SK-N-SH (cell line): Measurements from ENCODE around the gene ASCL2. TPM values are rescaled to one million over a fixed set of nuclear protein-coding genes. Genes with fewer than 3 reads are reported as not detected.

Experiments used
- CTCF ChIA-PET: fragments of 300-600, 350-600 bp; formaldehyde crosslinking; extraction: SDS; loops from one replicate; lab custom pipeline; 2021; lab: Yijun Ruan, JAX
- POLR2A ChIA-PET: fragments of 350-600 bp; sonication (Branson Sonifier 250); formaldehyde crosslinking; extraction: SDS; loops from one replicate; lab custom pipeline; 2020; ENCODE audit warnings: antibody characterized with exemption, inconsistent platforms; lab: Yijun Ruan, JAX
- DNase-seq: peaks from one replicate; pipeline ENCODE4 v3.0.0; 2012
- H2AFZ ChIP-seq: fragments of 200-600 bp; sonication (generic); 2 replicates; pipeline ENCODE4 v1.8.1; 2016; ENCODE audit warnings: antibody characterized with exemption, mild to moderate bottlenecking, low read depth
- H3F3A ChIP-seq: fragments of 200-600 bp; sonication (generic); replicated peaks from 2 replicates; pipeline ENCODE3; 2016; ENCODE audit warnings: antibody characterized with exemption, mild to moderate bottlenecking; ENCODE audit not compliant: insufficient read depth
- H3K27ac ChIP-seq, 2 experiments: fragments of 200-500 bp in 1 of 2; fragments of 200-600 bp in 1 of 2; sonication (Bioruptor generic) in 1 of 2; sonication (generic), shearing (Covaris generic) in 1 of 2; 2 replicates each; pipeline versions ENCODE4 v1.5.1 to v1.6.1; 2014 to 2016; ENCODE audit warnings: low read depth in 2 of 2, inconsistent platforms in 1 of 2, low read length in 1 of 2, mild to moderate bottlenecking in 1 of 2, mixed read lengths in 1 of 2
- H3K27me3 ChIP-seq: fragments of 200-600 bp; sonication (generic), shearing (Covaris generic); 2 replicates; pipeline ENCODE4 v1.6.1; 2016; ENCODE audit warnings: mixed run types; ENCODE audit not compliant: insufficient read depth
- H3K36me3 ChIP-seq, 2 experiments: fragments of 200-500 bp in 1 of 2; fragments of 200-600 bp in 1 of 2; sonication (Bioruptor generic) in 1 of 2; sonication (generic) in 1 of 2; replicated peaks in 1 of 2; 2 replicates each; pipeline versions ENCODE3 to v1.5.1; 2014 to 2016; ENCODE audit warnings: low read length in 1 of 2, mild to moderate bottlenecking in 1 of 2; ENCODE audit not compliant: insufficient read depth in 2 of 2, control insufficient read depth in 1 of 2
- H3K4me1 ChIP-seq, 2 experiments: fragments of 200-500 bp in 1 of 2; fragments of 200-600 bp in 1 of 2; sonication (Bioruptor generic) in 1 of 2; sonication (generic), shearing (Covaris generic) in 1 of 2; 2 replicates each; pipeline versions ENCODE4 v1.5.1 to v1.6.1; 2014 to 2016; ENCODE audit warnings: low read depth in 1 of 2, low read length in 1 of 2, mixed run types in 1 of 2; ENCODE audit not compliant: insufficient read depth in 2 of 2, control insufficient read depth in 1 of 2
- H3K4me2 ChIP-seq: fragments of 200-600 bp; sonication (generic), shearing (Covaris generic); 2 replicates; pipeline ENCODE4 v1.6.1; 2017; ENCODE audit warnings: mixed run types
- H3K4me3 ChIP-seq, 2 experiments: fragments of 200-500 bp in 1 of 2; fragments of 200-600 bp in 1 of 2; sonication (Bioruptor generic) in 1 of 2; sonication (generic), shearing (Covaris generic) in 1 of 2; 2 replicates each; pipeline versions ENCODE4 v1.5.1 to v1.8.1; 2014 to 2016; ENCODE audit warnings: low read depth in 2 of 2, inconsistent platforms in 1 of 2, low read length in 1 of 2, mild to moderate bottlenecking in 1 of 2, mixed read lengths in 1 of 2, moderate library complexity in 1 of 2
- H3K79me2 ChIP-seq: fragments of 200-600 bp; sonication (generic); 2 replicates; pipeline ENCODE4 v1.8.1; 2017; ENCODE audit warnings: mild to moderate bottlenecking; ENCODE audit not compliant: insufficient read depth
- H3K9ac ChIP-seq: fragments of 200-600 bp; sonication (generic); 2 replicates; pipeline ENCODE4 v1.6.1; 2017; ENCODE audit warnings: mixed run types
- H3K9me2 ChIP-seq: fragments of 200-600 bp; sonication (generic); 2 replicates; pipeline ENCODE4 v1.6.1; 2017; ENCODE audit warnings: mixed run types
- H3K9me3 ChIP-seq: fragments of 200-600 bp; sonication (generic); 2 replicates; pipeline ENCODE4 v1.6.1; 2017; ENCODE audit warnings: mixed run types, mild to moderate bottlenecking, moderate library complexity
- H4K20me1 ChIP-seq: fragments of 200-600 bp; sonication (generic); 2 replicates; pipeline ENCODE4 v1.6.1; 2017; ENCODE audit warnings: mild to moderate bottlenecking, mixed run types; ENCODE audit not compliant: insufficient read depth
- CHD2 ChIP-seq: fragments of 150-350 bp; IDR thresholded peaks from 2 replicates; pipeline ENCODE4 v1.6.1; 2018; ENCODE audit warnings: low read length; ENCODE audit not compliant: partially characterized antibody
- EP300 ChIP-seq, 2 experiments: IDR thresholded peaks; 2 replicates each; pipeline versions ENCODE4 v1.4.0 to v1.6.1; 2012; ENCODE audit warnings: borderline replicate concordance in 1 of 2, low read depth in 1 of 2, low read length in 1 of 2
- FOXJ3 ChIP-seq: sonication (generic); formaldehyde crosslinking; IDR thresholded peaks from 2 replicates; pipeline ENCODE4 v1.5.1; 2020; ENCODE audit warnings: mild to moderate bottlenecking, missing genetic modification reagents
- FOXM1 ChIP-seq: IDR thresholded peaks from 2 replicates; pipeline ENCODE4 v1.4.0; 2012; ENCODE audit warnings: low read depth, mild to moderate bottlenecking
- MAX ChIP-seq: IDR thresholded peaks from 2 replicates; pipeline ENCODE4 v1.4.0; 2012; ENCODE audit warnings: low read depth
- MEF2A ChIP-seq: IDR thresholded peaks from 2 replicates; pipeline ENCODE4 v1.4.0; 2012; ENCODE audit warnings: low read depth, borderline replicate concordance
- MXI1 ChIP-seq: IDR thresholded peaks from 2 replicates; pipeline ENCODE4 v1.6.1; 2012; ENCODE audit warnings: mild to moderate bottlenecking, low read depth, low read length, improper control_type of control experiment
- NRF1 ChIP-seq: IDR thresholded peaks from 2 replicates; pipeline ENCODE4 v1.6.1; 2012; ENCODE audit warnings: low read depth, mild to moderate bottlenecking, low read length
- POLR2AphosphoS5 ChIP-seq: IDR thresholded peaks from 2 replicates; pipeline ENCODE4 v1.6.1; 2012; ENCODE audit warnings: low read depth, low read length
- REST ChIP-seq: IDR thresholded peaks from 2 replicates; pipeline ENCODE4 v1.6.1; 2012; ENCODE audit warnings: mild to moderate bottlenecking, low read depth, low read length, moderate library complexity
- RFX5 ChIP-seq: IDR thresholded peaks from 2 replicates; pipeline ENCODE4 v1.6.1; 2012; ENCODE audit warnings: mild to moderate bottlenecking, improper control_type of control experiment, low read length
- RXRA ChIP-seq: IDR thresholded peaks from 2 replicates; pipeline ENCODE4 v1.4.0; 2012; ENCODE audit warnings: low read depth, mild to moderate bottlenecking, borderline replicate concordance
- SMC3 ChIP-seq: IDR thresholded peaks from 2 replicates; pipeline ENCODE4 v1.6.1; 2012; ENCODE audit warnings: low read depth, low read length, improper control_type of control experiment
- YY1 ChIP-seq: IDR thresholded peaks from 2 replicates; pipeline ENCODE4 v1.4.0; 2012; ENCODE audit warnings: low read depth, mild to moderate bottlenecking
- ZBTB33 ChIP-seq: IDR thresholded peaks from 2 replicates; pipeline ENCODE4 v1.4.0; 2012; ENCODE audit warnings: low read depth, borderline replicate concordance
- WGBS: methylation state at CpG from one replicate; pipeline ENCODE4 v1.1.6; 2017; ENCODE audit warnings: low lambda C conversion rate; 5-methylcytosine and 5-hydroxymethylcytosine counted together
- polyA plus RNA-seq, 3 experiments: library from polyadenylated mRNA; depleted of rRNA; stranded (reverse); fragments of >200 nt; gene quantifications; 2 replicates each; pipeline ENCODE4 v1.2.3, GENCODE V29; 2012

The ASCL2 gene
- polyA plus RNA-seq, 1 of the 3 experiments (the other 2 are of a cell fraction) = not detected

- H3K4me1 ChIP-seq = peaks cover 0 to 30% of the 10 kb centered on the region in 2 experiments; a peak in 1 of 4 replicates
- H3K27me3 ChIP-seq = no peaks in the 10 kb centered on the region
- H3K9me2 ChIP-seq = no peaks in the 10 kb centered on the region
- TF ChIP-seq POLR2AphosphoS5 (no peak), CHD2 (no peak), NRF1 (no peak), ZBTB33 (no peak), MEF2A (no peak), FOXJ3 (CRISPR knock-in tag) (no peak), MAX (no peak), RXRA (no peak), MXI1 (no peak), FOXM1 (no peak), YY1 (no peak), RFX5 (no peak), REST (no peak), EP300 (IDR thresholded peaks at IDR 0.05; ENCODE audit: borderline replicate concordance in 1 of 2, low read depth in 1 of 2, low read length in 1 of 2) (no peak), SMC3 (no peak)
- H3K27ac ChIP-seq = no peak overlapping the region
- ChIA-PET CTCF (interaction anchor here (0.9 to 13.9 kb wide), 14 partner anchors 9 to 233 kb away, joined by 3 to 318 read pairs (median 5); no protein-coding TSS in a partner anchor), POLR2A (no interaction called here)
- no peaks in the 10 kb centered on the region for H3K36me3 ChIP-seq
- H4K20me1 ChIP-seq = no peaks in the 10 kb centered on the region
- no peaks in the 10 kb centered on the region for H3F3A ChIP-seq
- H3K4me2 ChIP-seq = no peak overlapping the region
- H3K79me2 ChIP-seq = no peaks in the 10 kb centered on the region
- H3K4me3 ChIP-seq = no peak overlapping the region
- no peak overlapping the region for H3K9ac ChIP-seq
- no peak overlapping the region for H2AFZ ChIP-seq
- DNase-seq = no peak
- WGBS = 61% methylated on average over 8 of the region's 10 CpGs
- no peaks in the 10 kb centered on the region for H3K9me3 ChIP-seq
Observed at GRCh38 chr11:2299773-2300172, 29.4 kb upstream of the ASCL2 start.
